Thyroid gland (tissue), 4 donors: ENCODE measurements around the gene PALS1.

Experiments used
- POLR2A ChIP-seq, 2 donors: fragments of 450-650 bp; IDR thresholded peaks; one replicate each; pipeline ENCODE4 v1.6.1; 2017; ENCODE audit warnings: antibody characterized with exemption in 2 of 2, mild to moderate bottlenecking in 2 of 2, moderate library complexity in 1 of 2
- TF ChIP-seq, protein P1 (sequence below), 6 experiments: fragments of 200-600 bp in 3 of 6; fragments of 450-650 bp in 3 of 6; sonication (generic) in 3 of 6; IDR thresholded peaks; one replicate each; pipeline ENCODE4 v1.5.1; 2016 to 2019; ENCODE audit warnings: antibody characterized with exemption in 6 of 6, mild to moderate bottlenecking in 2 of 6, inconsistent platforms in 1 of 6, moderate library complexity in 1 of 6

DNA sequence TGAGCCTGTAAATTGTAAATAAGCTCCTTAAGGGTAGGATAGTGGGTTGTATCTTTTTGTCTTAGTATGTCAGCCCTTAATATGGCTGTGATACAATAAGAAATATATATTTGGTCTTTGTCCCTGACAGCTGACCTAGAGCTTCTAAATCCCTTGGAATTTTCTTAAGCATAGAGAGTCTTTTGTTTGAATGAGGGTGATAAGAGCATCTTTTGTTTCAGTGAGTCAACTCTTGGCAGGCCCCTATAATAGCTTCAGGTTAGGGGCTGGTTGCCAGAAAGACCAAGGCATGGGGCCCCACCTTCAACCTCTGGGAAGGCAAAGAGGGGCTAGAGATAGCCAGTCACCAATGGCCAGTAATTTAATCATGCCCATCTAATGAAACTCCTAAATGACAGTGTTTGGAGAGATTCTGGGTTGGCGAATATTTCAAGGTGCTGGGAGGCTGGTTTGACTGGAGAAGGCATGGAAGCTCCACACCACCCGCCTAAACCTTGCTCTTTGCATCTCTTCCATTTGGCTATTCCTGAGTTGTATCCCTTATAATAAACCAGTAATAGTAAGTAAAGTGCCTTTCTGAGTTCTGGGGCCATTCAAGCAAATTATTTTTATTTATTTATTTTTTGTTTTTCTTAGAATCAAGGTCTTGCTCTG, 10.5 kb downstream of the PALS1 start:
- TF ChIP-seq POLR2A (IDR thresholded peaks at IDR 0.05) = no peak
- TF ChIP-seq, protein P1, sequence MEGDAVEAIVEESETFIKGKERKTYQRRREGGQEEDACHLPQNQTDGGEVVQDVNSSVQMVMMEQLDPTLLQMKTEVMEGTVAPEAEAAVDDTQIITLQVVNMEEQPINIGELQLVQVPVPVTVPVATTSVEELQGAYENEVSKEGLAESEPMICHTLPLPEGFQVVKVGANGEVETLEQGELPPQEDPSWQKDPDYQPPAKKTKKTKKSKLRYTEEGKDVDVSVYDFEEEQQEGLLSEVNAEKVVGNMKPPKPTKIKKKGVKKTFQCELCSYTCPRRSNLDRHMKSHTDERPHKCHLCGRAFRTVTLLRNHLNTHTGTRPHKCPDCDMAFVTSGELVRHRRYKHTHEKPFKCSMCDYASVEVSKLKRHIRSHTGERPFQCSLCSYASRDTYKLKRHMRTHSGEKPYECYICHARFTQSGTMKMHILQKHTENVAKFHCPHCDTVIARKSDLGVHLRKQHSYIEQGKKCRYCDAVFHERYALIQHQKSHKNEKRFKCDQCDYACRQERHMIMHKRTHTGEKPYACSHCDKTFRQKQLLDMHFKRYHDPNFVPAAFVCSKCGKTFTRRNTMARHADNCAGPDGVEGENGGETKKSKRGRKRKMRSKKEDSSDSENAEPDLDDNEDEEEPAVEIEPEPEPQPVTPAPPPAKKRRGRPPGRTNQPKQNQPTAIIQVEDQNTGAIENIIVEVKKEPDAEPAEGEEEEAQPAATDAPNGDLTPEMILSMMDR (IDR thresholded peaks at IDR 0.05) = no peak
